A673 (cell line): Measurements from ENCODE around the gene TGFA. TPM values are rescaled to one million over a fixed set of nuclear protein-coding genes. Genes with fewer than 3 reads are reported as not detected.

Experiments used
- BruUV-seq: library from RNA; stranded (reverse); fragments of 400-500 nt; replicated peaks from 2 replicates; lab custom pipeline; 2021; lab: Mats Ljungman, UMichigan
- CTCF ChIA-PET: fragments of 300-600 bp; sonication (Branson Sonifier 250); formaldehyde crosslinking; loops from one replicate; lab custom pipeline; 2022; ENCODE audit warnings: antibody characterized with exemption; lab: Charles Lee
- POLR2A ChIA-PET: fragments of 300-600 bp; sonication (Branson Sonifier 250); formaldehyde crosslinking; loops from one replicate; lab custom pipeline; 2022; ENCODE audit warnings: antibody characterized with exemption; ENCODE audit not compliant: low non-redundant PET; lab: Charles Lee
- DNase-seq: peaks from one replicate; pipeline ENCODE4 v3.0.0-alpha.2; 2015; ENCODE audit warnings: low spot score
- H3K27ac ChIP-seq: fragments of 200-600 bp; sonication (generic); 2 replicates; pipeline ENCODE4 v1.5.1; 2016; ENCODE audit warnings: mixed run types, low read depth, mild to moderate bottlenecking, mixed read lengths, antibody characterized with exemption, low read length; ENCODE audit not compliant: poor library complexity, severe bottlenecking
- H3K27me3 ChIP-seq: fragments of 200-600 bp; sonication (generic); replicated peaks from 2 replicates; pipeline ENCODE4 v1.6.1; 2017; ENCODE audit warnings: mixed run types, low read depth, mild to moderate bottlenecking, mixed read lengths, antibody characterized with exemption, low read length; ENCODE audit not compliant: insufficient read depth, poor library complexity
- H3K36me3 ChIP-seq: fragments of 200-600 bp; sonication (generic); 2 replicates; pipeline ENCODE4 v1.6.1; 2016; ENCODE audit warnings: mixed run types, mild to moderate bottlenecking, mixed read lengths, antibody characterized with exemption, low read length; ENCODE audit not compliant: insufficient read depth, poor library complexity, severe bottlenecking
- H3K4me1 ChIP-seq: fragments of 200-600 bp; sonication (generic); 2 replicates; pipeline ENCODE4 v1.6.1; 2017; ENCODE audit warnings: mixed run types, mild to moderate bottlenecking, mixed read lengths, antibody characterized with exemption, low read length; ENCODE audit not compliant: insufficient read depth, poor library complexity, severe bottlenecking
- H3K4me3 ChIP-seq: fragments of 200-600 bp; sonication (generic); 2 replicates; pipeline ENCODE4 v1.5.1; 2016; ENCODE audit warnings: low read depth, mixed run types, mild to moderate bottlenecking, mixed read lengths, low read length; ENCODE audit not compliant: poor library complexity, severe bottlenecking
- H3K9me3 ChIP-seq: fragments of 200-600 bp; sonication (generic); 2 replicates; pipeline ENCODE4 v1.6.1; 2016; ENCODE audit warnings: mixed run types, low read depth, mild to moderate bottlenecking, mixed read lengths, antibody characterized with exemption, low read length; ENCODE audit not compliant: poor library complexity, severe bottlenecking
- EZH2 ChIP-seq: fragments of 200-600 bp; sonication (generic); IDR thresholded peaks from 2 replicates; pipeline ENCODE4 v1.6.1; 2017; ENCODE audit warnings: borderline replicate concordance, low read depth, mild to moderate bottlenecking, mixed read lengths, antibody characterized with exemption, low read length; ENCODE audit not compliant: poor library complexity, severe bottlenecking
- intact Hi-C: fragments of 100-400 bp; cut with micrococcal nuclease; formaldehyde crosslinking; loops from one replicate; pipeline ENCODE4 v1.10.0; 2022; ENCODE audit not compliant: unreplicated experiment
- total RNA-seq: library from RNA; stranded (reverse); gene quantifications from 2 replicates; pipeline ENCODE4 v1.2.3, GENCODE V29; 2021
- TF ChIP-seq, protein P1 (sequence below): fragments of 300-800, 200-600 bp; sonication (generic); conservative IDR thresholded peaks from 2 replicates; pipeline ENCODE4 v1.5.1; 2017; ENCODE audit warnings: low read depth, mild to moderate bottlenecking, antibody characterized with exemption, low read length, moderate library complexity, mixed read lengths

TGFA gene
- total RNA-seq, 1 experiment from 2014 or later: 0.13 TPM

DNA sequence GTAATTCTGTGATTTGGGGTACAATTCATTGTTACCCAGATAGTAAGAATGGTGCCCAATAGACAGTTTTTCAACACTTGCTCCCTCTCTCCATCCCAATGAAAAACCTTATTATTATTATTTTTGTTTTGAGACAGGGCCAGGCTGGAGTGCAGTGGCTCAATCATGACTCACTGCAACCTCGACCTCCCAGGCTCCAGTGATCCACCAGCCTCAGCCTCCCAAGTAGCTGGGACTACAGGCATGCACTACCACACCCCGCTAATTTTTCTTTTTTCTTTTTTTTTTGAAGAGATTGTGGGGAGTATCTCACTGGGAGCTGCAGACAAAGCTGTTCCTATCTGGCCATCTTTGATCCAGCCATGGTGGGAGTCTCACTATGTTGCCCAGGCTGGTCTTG lies 7.2 kb downstream of the TGFA start:
- no peaks in the 10 kb centered on the region for H3K4me1 ChIP-seq
- intact Hi-C loops: no loop called here

DNA sequence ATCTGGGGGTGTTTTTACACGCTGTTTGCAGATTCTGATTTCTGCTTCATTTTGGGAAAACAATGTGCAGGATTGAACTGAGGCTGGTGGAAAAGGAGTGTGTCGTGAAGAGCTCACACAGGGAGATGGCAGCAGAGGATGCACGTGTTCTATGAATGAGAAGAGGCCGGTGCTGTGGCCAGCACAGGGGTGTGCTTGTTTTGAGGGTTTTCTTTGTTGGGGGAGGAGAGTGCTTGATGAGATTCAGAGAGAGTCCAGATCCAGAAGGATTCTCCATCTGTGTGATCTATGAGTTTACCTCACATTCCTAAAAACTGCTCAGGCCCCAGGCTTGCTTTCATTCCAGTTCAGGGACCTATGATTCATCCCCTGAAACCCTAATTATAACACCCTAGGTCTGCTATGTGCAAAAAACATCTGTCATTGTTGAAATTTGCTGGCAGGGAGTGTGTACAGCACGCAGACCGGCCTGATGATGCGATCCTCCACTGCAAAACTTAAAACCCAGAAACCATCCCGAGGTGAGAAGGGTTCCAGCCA lies 12.1 kb downstream of the TGFA start:
- Histone ChIP-seq H3K27ac (no peak overlapping the region), H3K4me1 (no peaks in the 10 kb centered on the region), H3K36me3 (no peaks in the 10 kb centered on the region), H3K4me3 (no peak overlapping the region), H3K9me3 (no peaks in the 10 kb centered on the region), H3K27me3 (peaks cover 30% of the 10 kb centered on the region)
- ChIA-PET CTCF (no interaction called here), POLR2A (no interaction called here)
- no peak for DNase-seq
- BruUV-seq: no TSS peak
- TF ChIP-seq EZH2: no peak
- TF ChIP-seq, protein P1, sequence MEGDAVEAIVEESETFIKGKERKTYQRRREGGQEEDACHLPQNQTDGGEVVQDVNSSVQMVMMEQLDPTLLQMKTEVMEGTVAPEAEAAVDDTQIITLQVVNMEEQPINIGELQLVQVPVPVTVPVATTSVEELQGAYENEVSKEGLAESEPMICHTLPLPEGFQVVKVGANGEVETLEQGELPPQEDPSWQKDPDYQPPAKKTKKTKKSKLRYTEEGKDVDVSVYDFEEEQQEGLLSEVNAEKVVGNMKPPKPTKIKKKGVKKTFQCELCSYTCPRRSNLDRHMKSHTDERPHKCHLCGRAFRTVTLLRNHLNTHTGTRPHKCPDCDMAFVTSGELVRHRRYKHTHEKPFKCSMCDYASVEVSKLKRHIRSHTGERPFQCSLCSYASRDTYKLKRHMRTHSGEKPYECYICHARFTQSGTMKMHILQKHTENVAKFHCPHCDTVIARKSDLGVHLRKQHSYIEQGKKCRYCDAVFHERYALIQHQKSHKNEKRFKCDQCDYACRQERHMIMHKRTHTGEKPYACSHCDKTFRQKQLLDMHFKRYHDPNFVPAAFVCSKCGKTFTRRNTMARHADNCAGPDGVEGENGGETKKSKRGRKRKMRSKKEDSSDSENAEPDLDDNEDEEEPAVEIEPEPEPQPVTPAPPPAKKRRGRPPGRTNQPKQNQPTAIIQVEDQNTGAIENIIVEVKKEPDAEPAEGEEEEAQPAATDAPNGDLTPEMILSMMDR: no peak
- intact Hi-C loops: no loop called here

More for the DNA sequence above, 7.2 kb downstream of the TGFA start:
- CTCF ChIA-PET: no interaction called here
- no peak overlapping the region for H3K4me3 ChIP-seq
- DNase-seq: no peak
- no peaks in the 10 kb centered on the region for H3K36me3 ChIP-seq
- BruUV-seq: no TSS peak
- TF ChIP-seq, protein P1: no peak
- no peak for TF ChIP-seq EZH2
- no peaks in the 10 kb centered on the region for H3K9me3 ChIP-seq
- peaks cover 67% of the 10 kb centered on the region for H3K27me3 ChIP-seq
- POLR2A ChIA-PET: no interaction called here
- H3K27ac ChIP-seq: no peak overlapping the region

DNA sequence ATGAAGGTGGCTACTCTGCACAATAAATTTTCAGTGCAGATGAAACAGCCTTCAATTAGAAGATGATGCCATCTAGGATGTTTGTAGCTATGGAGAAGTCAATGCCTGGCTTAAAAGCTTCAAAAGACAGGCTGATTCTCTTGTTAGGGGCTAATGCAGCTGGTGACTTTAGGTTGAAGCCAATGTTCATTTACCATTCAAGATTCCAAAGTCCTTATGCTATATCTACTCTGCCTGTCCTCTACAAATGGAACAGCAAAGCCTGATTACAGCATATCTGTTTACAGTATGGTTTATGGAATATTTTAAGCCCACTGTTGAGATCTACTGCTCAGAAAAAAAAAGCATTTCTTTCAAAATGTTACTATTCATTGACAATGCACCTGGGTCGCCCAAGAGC lies 15.8 kb downstream of the TGFA start:
- Histone ChIP-seq H3K36me3 (no peaks in the 10 kb centered on the region), H3K4me3 (no peak overlapping the region), H3K27me3 (peaks cover 17% of the 10 kb centered on the region), H3K27ac (no peak overlapping the region), H3K9me3 (no peaks in the 10 kb centered on the region), H3K4me1 (no peaks in the 10 kb centered on the region)
- CTCF ChIA-PET: no interaction called here
- intact Hi-C loops: no loop called here
- POLR2A ChIA-PET: no interaction called here
- TF ChIP-seq, protein P1: no peak
- no peak for TF ChIP-seq EZH2
- no peak for DNase-seq
- BruUV-seq: no TSS peak
